CD14-positive monocyte (primary cell): Measurements from ENCODE around the gene SEMA7A. TPM values are rescaled to one million over a fixed set of nuclear protein-coding genes. Genes with fewer than 3 reads are reported as not detected.

Experiments used
- DNase-seq, 3 donors: peaks; one replicate each; pipeline ENCODE4 v3.0.0-alpha.2; 2011 to 2022
- H2AFZ ChIP-seq: 2 replicates; pipeline ENCODE4 v1.6.0; 2012; ENCODE audit warnings: mild to moderate bottlenecking, low read depth, low read length, inconsistent platforms; ENCODE audit not compliant: insufficient read depth, poor library complexity, severe bottlenecking
- H3K27ac ChIP-seq, 2 donors: 1 replicate in 1 of 2; 2 replicates in 1 of 2; pipeline ENCODE4 v1.5.1; 2012 to 2013; ENCODE audit warnings: low read length in 2 of 2, control low read depth in 1 of 2, inconsistent platforms in 1 of 2, low read depth in 1 of 2, mild to moderate bottlenecking in 1 of 2
- H3K27me3 ChIP-seq, 2 donors: one replicate each; pipeline versions ENCODE4 v1.6.0 to v1.6.1; 2011 to 2013; ENCODE audit warnings: low read length in 2 of 2; ENCODE audit not compliant: control insufficient read depth in 2 of 2, insufficient read depth in 2 of 2
- H3K36me3 ChIP-seq, 2 donors: replicated peaks in 1 of 2; 1 replicate in 1 of 2; 2 replicates in 1 of 2; pipeline versions ENCODE4 v1.5.1 to v1.6.1; 2012 to 2013; ENCODE audit warnings: low read length in 2 of 2, control low read depth in 1 of 2, inconsistent platforms in 1 of 2, mild to moderate bottlenecking in 1 of 2; ENCODE audit not compliant: insufficient read depth in 2 of 2, control insufficient read depth in 1 of 2
- H3K4me1 ChIP-seq, 2 donors: 1 replicate in 1 of 2; 2 replicates in 1 of 2; pipeline versions ENCODE4 v1.5.1 to v1.6.1; 2012 to 2013; ENCODE audit warnings: low read length in 2 of 2, control low read depth in 1 of 2, inconsistent platforms in 1 of 2, mild to moderate bottlenecking in 1 of 2, moderate library complexity in 1 of 2; ENCODE audit not compliant: insufficient read depth in 2 of 2, control insufficient read depth in 1 of 2
- H3K4me2 ChIP-seq: replicated peaks from 2 replicates; pipeline ENCODE3; 2012; ENCODE audit warnings: low read length, moderate library complexity, mild to moderate bottlenecking; ENCODE audit not compliant: poor library complexity, severe bottlenecking; ENCODE audit errors: extremely low read depth
- H3K4me3 ChIP-seq, 3 experiments: fragments of 200-600 bp in 1 of 3; sonication (generic) in 1 of 3; replicated peaks in 1 of 3; 1 replicate in 2 of 3; 2 replicates in 1 of 3; pipeline ENCODE4 v1.5.1; 2011 to 2013; ENCODE audit warnings: low read length in 3 of 3, mild to moderate bottlenecking in 3 of 3, control low read depth in 2 of 3, low read depth in 2 of 3, inconsistent platforms in 1 of 3, moderate library complexity in 1 of 3
- H3K79me2 ChIP-seq: 2 replicates; pipeline ENCODE4 v1.6.0; 2012; ENCODE audit warnings: mild to moderate bottlenecking, control low read depth, inconsistent platforms, low read length, moderate library complexity; ENCODE audit not compliant: insufficient read depth
- H3K9ac ChIP-seq: 2 replicates; pipeline ENCODE4 v1.6.0; 2017; ENCODE audit warnings: low read length, mild to moderate bottlenecking; ENCODE audit not compliant: insufficient read depth, poor library complexity, severe bottlenecking
- H3K9me3 ChIP-seq, 2 donors: replicated peaks in 1 of 2; 1 replicate in 1 of 2; 2 replicates in 1 of 2; pipeline versions ENCODE4 v1.5.1 to v1.6.1; 2012 to 2013; ENCODE audit warnings: low read length in 2 of 2, control low read depth in 1 of 2; ENCODE audit not compliant: control insufficient read depth in 1 of 2, insufficient read depth in 1 of 2
- H4K20me1 ChIP-seq: 2 replicates; pipeline ENCODE4 v1.6.0; 2012; ENCODE audit warnings: mild to moderate bottlenecking, low read length, control low read depth, moderate library complexity; ENCODE audit not compliant: insufficient read depth
- H3K27ac Mint-ChIP-seq, 7 donors: one replicate each; pipeline ENCODE4 v1.8.0; 2020; ENCODE audit warnings: mild to moderate bottlenecking in 7 of 7, mixed read lengths in 7 of 7, moderate library complexity in 6 of 7, inconsistent platforms in 2 of 7
- H3K27me3 Mint-ChIP-seq, 3 donors: one replicate each; pipeline ENCODE4 v1.8.0; 2021 to 2022; ENCODE audit warnings: low read depth in 3 of 3, mild to moderate bottlenecking in 3 of 3, mixed read lengths in 3 of 3, moderate library complexity in 3 of 3, inconsistent platforms in 1 of 3
- H3K36me3 Mint-ChIP-seq, 2 donors: one replicate each; pipeline ENCODE4 v1.8.0; 2020; ENCODE audit warnings: mixed read lengths in 2 of 2, inconsistent platforms in 1 of 2, mild to moderate bottlenecking in 1 of 2
- H3K4me1 Mint-ChIP-seq: one replicate; pipeline ENCODE4 v1.8.0; 2020; ENCODE audit warnings: mild to moderate bottlenecking, mixed read lengths
- H3K4me3 Mint-ChIP-seq, 2 donors: one replicate each; pipeline ENCODE4 v1.8.0; 2020; ENCODE audit warnings: mild to moderate bottlenecking in 2 of 2, mixed read lengths in 2 of 2, moderate library complexity in 1 of 2
- H3K9me3 Mint-ChIP-seq, 7 donors: one replicate each; pipeline ENCODE4 v1.8.0; 2020 to 2022; ENCODE audit warnings: mixed read lengths in 7 of 7, mild to moderate bottlenecking in 6 of 7, moderate library complexity in 6 of 7, inconsistent platforms in 2 of 7
- CTCF ChIP-seq: fragments of 200-600 bp; IDR thresholded peaks from one replicate; pipeline ENCODE4 v1.8.0; 2022; ENCODE audit warnings: antibody characterized with exemption, mild to moderate bottlenecking
- WGBS: methylation state at CpG from one replicate; pipeline ENCODE4 v1.1.5; 2013; ENCODE audit warnings: missing lambda C conversion rate; ENCODE audit not compliant: insufficient coverage; 5-methylcytosine and 5-hydroxymethylcytosine counted together
- intact Hi-C, 2 donors: fragments of 100-400 bp; cut with micrococcal nuclease; formaldehyde crosslinking; loops; one replicate each; pipeline versions ENCODE4 v1.15.0 to v1.15.1; 2023
- polyA plus RNA-seq, 3 donors: library from polyadenylated mRNA; depleted of rRNA in 1 of 3; unstranded in 2 of 3; stranded (reverse) in 1 of 3; fragments of 300-500 nt in 2 of 3; fragments of >200 nt in 1 of 3; fragmentation: Illumina TruSeq in 2 of 3; gene quantifications; 1 replicate in 2 of 3; 2 replicates in 1 of 3; pipeline ENCODE4 v1.2.3, GENCODE V29; 2012 to 2021

Gene SEMA7A
- polyA plus RNA-seq, 3 donors: 0.04 to 4.8 (median 0.15) TPM

- Mint-ChIP-seq H3K9me3 (peaks cover 0 to 10% (median 4%) of the 10 kb centered on the region in 7 donors), H3K36me3 (peaks cover 10 to 28% of the 10 kb centered on the region in 2 donors), H3K4me1 (peaks cover 32% of the 10 kb centered on the region), H3K27ac (peak overlapping the region in 2 of 7 donors; percentile 11 to 81), H3K4me3 (no peak overlapping the region), H3K27me3 (peaks cover 0 to 2% (median 0%) of the 10 kb centered on the region in 3 donors)
- Histone ChIP-seq H3K4me2 (no peak overlapping the region), H3K79me2 (peaks cover 31% of the 10 kb centered on the region), H3K9me3 (no peaks in the 10 kb centered on the region), H3K36me3 (peaks cover under 1 to 8% of the 10 kb centered on the region in 2 donors), H2AFZ (no peak overlapping the region), H3K4me1 (peaks cover 18 to 27% of the 10 kb centered on the region in 2 donors), H4K20me1 (no peaks in the 10 kb centered on the region), H3K4me3 (no peak overlapping the region), H3K27ac (no peak overlapping the region), H3K9ac (no peak overlapping the region), H3K27me3 (no peaks in the 10 kb centered on the region)
- TF ChIP-seq CTCF: no peak
- no peak for DNase-seq
- intact Hi-C loops: loop anchor here (5.0 to 10.0 kb wide), 3 partner anchors 79 to 154 kb away; partner anchors contain the start of genes CLK3 (in 2 of the 2) and ARID3B (in 1 of the 2)
These were observed 29.9 kb upstream of the SEMA7A start for GRCh38 chr15:74463634-74464033.

DNA sequence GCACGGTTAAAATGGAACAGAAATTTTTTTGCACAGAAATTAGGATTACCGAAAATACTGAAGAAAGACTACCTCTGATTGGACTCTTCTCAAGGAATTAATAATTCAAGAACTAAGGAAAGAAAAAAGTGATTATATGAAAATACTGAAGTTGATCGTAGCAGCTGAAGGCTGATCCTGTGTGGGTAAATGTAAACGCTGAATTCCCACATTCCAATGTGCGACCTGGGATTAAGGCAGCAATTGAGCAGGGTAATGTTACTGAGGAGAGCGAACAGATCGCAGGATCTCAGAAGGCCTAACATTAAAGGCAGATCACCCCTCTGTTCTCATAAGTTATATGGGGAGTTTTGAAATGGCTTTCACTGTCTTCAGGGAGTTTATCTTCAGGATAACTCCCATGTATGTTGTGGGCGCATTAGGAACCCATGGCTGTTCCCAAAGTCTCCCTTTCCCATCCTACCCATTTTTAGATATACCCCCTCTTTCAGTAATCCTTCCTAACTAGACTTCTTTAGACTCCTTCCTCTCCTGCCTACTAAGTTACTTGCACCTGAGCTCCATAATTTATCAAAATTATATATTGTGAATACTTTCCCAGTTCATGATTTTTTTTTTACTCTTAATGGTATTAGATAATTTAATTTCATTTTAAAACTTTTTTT, 28.2 kb upstream of the SEMA7A start:
- Mint-ChIP-seq H3K4me1 (peaks cover 32% of the 10 kb centered on the region), H3K9me3 (peaks cover 0 to 10% (median 4%) of the 10 kb centered on the region in 7 donors), H3K4me3 (peak overlapping the region; percentile 94 to 95), H3K27ac (peak overlapping the region; percentile 15 to 96 (median 93)), H3K36me3 (peaks cover 16 to 31% of the 10 kb centered on the region in 2 donors), H3K27me3 (peaks cover 0 to 2% (median 0%) of the 10 kb centered on the region in 3 donors)
- no peak for DNase-seq
- 57% methylated on average over 4 of the region's 8 CpGs for WGBS
- Histone ChIP-seq H4K20me1 (no peaks in the 10 kb centered on the region), H3K4me3 (peak overlapping the region; percentile 63 to 93 (median 77)), H3K36me3 (peaks cover 5 to 23% of the 10 kb centered on the region in 2 donors), H3K79me2 (peaks cover 31% of the 10 kb centered on the region), H3K4me2 (peak overlapping the region; percentile 82), H3K4me1 (peaks cover 18 to 27% of the 10 kb centered on the region in 2 donors), H3K27me3 (no peaks in the 10 kb centered on the region), H3K9ac (peak overlapping the region; percentile 71), H3K27ac (peak overlapping the region in 1 of 2 donors; percentile 81), H3K9me3 (no peaks in the 10 kb centered on the region), H2AFZ (peak overlapping the region; percentile 97)
- intact Hi-C loops: loop anchor here (2.0 to 10.0 kb wide), 4 partner anchors 79 to 155 kb away; partner anchors contain the start of genes ARID3B (in 2 of the 2) and CLK3 (in 2 of the 2)
- no peak for TF ChIP-seq CTCF
